Measurements from ENCODE around the gene BTK. TPM values are rescaled to one million over a fixed set of nuclear protein-coding genes. Genes with fewer than 3 reads are reported as not detected.
A peak's percentile ranks its signal among the peaks of the same experiment; 100 is the strongest.

Gene BTK
- total RNA-seq, result 1.3 TPM

DNA sequence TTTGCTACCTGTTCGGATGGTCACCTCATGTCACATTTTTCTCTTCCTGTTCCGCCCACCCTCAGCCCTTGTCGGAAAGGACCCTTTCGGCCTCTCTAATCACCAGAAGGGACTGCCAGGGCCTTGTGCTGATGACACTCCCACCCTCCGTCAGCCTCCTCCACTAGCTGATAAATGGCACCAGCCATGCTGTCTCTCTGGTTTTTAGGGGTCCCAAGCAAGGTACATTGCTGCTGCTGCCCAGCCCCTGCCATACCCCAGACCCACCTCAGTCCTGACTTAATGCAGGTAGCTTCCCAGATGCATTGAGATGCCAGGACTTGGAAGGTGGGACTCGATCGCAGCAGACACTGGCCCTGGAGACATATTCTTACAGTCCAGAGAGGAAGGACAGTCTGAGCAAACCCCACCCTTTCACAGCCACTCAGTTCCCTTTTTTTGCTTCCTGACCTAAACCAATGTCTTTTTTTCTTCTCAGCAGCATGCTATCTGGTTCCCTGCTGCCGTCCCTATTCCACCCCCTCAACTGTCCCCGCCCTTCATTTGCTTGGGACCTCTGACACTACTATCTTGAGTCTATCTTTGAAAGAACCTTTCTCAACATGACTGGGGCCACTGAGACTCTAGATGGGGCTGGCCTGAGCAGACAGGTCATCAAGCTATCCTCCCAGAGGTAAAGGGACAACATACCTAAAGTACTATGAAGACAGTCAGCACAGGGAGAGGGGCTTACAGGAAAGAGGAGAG is at the start of gene BTK:
Gene BTK (minus strand): TSS at position 397 of the 747 bp plus-strand sequence. CDS start 10,907 bp downstream, outside the sequence.
- DNase-seq (ENCODE audit: low spot score) (no peak), ATAC-seq (no peak)

DNA sequence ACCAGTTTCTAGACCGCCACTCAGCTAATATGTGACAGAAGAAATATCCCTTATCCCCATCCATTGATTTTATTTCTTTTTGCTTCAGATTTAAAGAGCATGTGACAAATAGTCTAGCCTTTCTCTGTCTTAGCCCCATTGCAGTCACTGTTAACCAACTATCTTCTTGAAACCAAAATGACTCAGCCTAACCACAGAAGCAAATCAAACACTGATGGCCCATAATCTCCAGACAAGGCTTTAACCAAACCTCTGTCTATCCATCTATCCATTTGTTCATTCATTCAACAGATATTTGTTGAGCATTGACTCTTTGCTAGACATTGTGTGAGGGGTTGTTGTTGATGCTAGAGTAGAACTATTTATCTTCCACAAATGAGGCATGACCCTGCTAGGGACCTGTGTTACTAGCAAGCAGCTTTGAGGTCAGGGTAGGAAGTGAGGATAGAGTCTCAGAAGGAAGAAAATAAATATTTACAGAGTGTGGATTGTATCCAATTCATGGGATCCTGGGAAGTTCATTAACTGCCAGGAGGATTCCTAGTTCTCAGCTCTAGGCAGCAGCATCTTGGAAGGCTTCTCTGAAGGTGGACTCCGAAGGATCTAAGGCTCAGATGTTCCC is 44.6 kb upstream of the BTK start:
- ATAC-seq, result no peak

DNA sequence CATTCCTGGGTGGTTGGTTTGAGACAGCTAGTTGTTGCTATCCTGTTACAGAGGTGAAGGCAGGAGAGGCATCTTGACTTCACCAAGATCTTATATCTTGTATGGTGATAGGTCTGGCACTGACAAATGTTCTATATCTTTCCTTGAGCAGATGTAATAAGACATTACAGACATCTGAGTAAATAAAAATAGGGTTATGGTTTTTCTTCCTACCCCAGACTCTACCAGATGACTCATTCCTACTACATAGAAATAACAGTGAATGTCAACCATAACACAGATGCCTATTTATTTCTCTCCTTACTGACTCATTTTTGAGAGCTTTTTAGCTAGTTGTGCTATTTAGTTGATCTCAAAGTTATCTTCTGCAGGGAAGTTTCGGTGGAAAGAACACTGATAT is 43.9 kb upstream of the BTK start:
- no peak for DNase-seq (ENCODE audit: low spot score)

More for the DNA sequence above, 44.6 kb upstream of the BTK start:
- DNase-seq (ENCODE audit: low spot score), result no peak

GRCh38 chrX:101427954-101428353 is 42.0 kb upstream of the BTK start:
- DNase-seq (ENCODE audit: low spot score), result no peak
- ATAC-seq, result no peak

More for the DNA sequence above, 43.9 kb upstream of the BTK start:
- no peak for ATAC-seq

GRCh38 chrX:101419489-101419888 is 33.5 kb upstream of the BTK start:
- ATAC-seq (no peak), DNase-seq (ENCODE audit: low spot score) (no peak)

DNA sequence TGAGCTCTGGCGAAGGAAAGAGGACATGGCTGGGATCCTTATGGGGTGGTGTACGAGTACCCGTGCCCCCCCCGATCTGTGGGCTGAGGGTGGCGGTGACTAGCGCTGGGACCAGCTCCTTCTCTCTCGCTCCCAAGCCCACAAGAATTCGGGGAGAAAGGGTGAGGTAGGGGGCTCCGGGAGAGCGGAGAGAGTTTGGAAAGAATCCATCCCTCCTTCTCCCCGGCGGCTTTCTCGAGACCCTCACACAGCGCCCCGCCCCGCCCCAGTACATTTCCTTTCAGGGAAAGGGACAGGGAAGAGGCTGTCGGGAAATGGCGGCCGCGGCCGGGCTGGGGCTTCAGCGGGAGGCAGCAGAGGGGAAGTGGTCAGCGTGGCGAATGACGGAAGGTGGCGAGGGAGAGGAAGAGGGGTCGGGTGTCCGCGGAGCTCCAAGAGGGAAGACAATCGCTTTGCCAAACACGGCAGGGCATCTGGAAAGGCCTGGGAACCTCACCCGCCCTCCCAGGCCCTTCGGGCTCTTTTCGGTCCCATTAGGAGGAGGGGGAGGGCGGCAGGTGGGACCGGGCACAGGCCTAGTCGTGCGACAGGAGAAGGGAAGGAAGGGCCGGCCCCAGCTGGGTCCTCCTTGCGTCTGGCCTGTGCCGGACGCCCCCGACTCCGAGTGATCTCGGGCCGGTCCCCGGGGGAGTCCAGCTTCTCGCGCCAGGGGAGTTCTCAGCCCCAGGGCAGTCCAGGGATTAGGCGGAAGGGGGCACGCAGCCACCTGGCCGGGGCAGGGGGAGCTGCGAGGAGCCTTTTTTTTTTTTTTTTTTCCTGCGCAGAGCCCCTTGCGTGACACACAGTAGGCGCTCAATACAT is 32.2 kb upstream of the BTK start:
- DNase-seq (ENCODE audit: low spot score) (peak; percentile 62), ATAC-seq (peak; percentile 81)

DNA sequence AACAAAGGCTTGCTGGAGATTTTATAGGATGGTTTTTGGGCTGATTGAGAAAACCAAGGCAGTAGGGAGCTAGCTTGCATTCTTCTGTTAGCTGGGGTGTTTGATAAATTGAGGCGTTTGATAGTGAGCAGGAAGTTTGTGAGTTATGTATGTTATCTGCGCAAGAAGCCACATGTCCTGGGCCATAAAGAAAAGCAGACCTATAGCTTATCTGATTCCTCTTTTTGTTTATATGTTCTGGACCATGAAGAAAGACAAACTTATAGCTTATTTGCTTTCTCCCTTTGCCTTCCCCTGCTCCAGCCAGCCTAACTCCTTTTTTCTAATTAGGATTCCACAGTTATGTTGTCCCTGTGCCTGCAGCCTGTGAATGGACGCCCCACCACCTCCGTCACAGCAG is 31.2 kb upstream of the BTK start:
- ATAC-seq (no peak), DNase-seq (ENCODE audit: low spot score) (no peak)

- ATAC-seq, result no peak
- DNase-seq (ENCODE audit: low spot score), result no peak
These were observed 30.7 kb upstream of the BTK start for GRCh38 chrX:101416691-101417090.

DNA sequence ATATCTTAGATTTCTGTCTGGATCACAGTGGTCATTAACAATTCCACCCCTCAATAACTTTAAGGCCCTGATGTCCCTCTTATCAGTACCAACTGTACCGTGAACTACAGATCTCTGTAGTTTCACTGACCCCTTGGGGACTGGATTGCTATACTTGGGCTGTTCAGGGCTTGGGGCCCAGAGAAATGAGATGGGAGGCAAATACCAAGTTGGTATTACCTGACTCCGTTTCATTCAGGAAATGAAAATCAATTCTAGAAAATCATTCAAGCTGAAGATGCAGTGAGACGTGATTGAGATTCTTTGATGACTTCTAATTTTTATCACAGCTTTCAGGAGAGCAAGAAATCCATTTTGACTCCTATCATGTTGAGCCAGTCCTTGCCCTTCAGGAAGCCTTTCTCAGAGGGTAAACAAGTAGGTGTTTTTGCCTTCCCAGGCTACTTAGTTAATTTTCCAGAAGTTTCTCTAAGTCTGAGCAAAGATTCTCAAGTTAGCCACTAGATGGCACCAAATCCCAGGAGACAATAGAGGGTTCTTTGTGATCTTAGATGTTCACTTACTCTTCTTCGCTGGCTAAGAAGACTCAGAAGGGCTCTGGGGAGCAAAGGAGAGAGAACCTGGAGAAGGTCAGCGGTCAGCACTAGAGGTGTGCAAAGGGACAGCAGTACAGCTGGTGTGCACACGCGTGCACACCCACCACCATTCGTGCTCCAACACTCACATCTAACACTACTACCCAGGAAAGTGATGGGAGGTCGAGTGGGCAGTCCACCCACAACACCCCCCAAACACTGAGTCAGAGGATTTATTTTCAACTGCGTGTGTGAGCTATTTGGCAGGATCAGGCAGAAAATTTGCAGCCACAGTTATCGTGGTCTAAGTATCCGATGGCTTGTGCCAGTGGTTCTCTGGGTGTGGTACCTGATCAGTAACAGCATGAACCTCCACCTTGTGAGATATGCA is 29.5 kb upstream of the BTK start:
- ATAC-seq (peak; percentile 74), DNase-seq (ENCODE audit: low spot score) (no peak)

GRCh38 chrX:101411984-101412383 is 26.0 kb upstream of the BTK start:
- ATAC-seq, result no peak
- DNase-seq (ENCODE audit: low spot score), result no peak

GRCh38 chrX:101410461-101410860 is 24.5 kb upstream of the BTK start:
- no peak for ATAC-seq
- DNase-seq (ENCODE audit: low spot score), result no peak

DNA sequence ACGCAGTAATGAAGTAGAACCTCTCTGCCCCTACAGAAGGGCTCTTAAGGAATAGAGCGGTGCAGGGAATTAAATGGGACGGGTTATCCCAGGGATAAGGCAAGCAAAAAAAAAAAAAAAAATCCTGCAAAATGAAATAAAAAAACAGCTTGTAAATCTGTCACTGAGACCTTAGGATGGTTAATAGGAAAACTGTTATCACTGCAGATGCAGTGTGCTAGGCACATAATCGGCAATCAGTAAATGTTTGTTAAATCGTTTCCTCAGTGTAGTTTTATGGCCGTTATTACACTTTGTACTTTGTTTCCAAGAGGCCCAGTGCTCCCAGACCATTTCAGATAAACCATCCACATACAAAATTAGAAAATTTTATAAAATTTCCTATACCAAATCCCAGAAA is 23.1 kb upstream of the BTK start:
- ATAC-seq (no peak), DNase-seq (ENCODE audit: low spot score) (no peak)

DNA sequence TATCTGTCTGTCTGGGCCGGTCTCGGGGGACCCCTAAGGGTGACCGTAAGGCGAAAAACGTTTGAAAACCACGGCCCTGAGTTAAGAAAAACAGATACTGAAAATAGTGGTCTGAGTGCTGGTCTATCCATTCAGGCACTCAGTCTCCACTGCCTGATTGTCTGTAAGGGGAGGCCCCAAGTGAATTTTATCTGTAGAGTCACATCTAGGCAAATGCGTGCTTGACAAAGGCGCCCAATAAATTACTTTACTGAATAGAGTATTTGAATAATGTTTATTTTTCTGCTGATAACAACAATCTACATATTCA is 22.5 kb upstream of the BTK start:
- ATAC-seq (peak; percentile 26), DNase-seq (ENCODE audit: low spot score) (no peak)

DNA sequence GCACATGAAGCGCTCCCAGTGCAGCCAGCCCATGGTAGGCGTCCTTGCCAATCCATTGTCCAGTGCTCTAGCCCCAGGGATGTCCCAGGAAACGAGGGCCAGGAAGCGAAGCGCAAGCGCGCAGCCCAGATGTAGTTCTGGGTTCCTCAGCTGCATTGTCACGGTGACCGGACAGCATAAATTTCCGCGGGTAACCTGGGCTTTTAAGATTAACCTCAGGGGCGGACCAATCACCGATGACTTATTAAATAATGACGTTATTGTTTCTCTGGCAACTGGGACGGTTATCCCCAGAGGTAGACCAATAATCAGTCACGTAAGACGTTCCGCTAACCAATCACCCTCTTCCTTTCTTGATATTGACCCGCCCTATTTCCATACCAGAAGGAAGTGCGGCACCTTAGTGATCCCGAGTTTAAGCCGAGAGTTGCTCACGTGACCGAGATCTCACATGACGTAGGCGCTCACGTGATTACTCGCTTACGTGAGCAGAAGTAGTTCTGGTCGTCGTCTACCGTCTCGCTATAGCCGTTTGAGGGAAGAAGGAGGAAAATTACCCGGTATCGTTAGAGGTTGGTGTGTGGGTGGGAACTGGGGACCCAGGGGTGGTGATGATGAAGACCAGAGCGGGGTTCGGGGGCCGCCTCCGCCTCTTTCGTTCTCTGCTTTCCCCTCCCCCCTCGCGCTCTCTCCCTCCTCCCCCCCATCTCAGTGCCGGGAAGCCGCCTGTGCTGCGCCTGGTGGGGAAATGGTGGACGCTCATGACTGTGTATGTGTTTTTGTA is 21.9 kb upstream of the BTK start, which contains the start of the genes GLA and HNRNPH2:
Gene GLA (minus strand): TSS at position 178 of the 784 bp plus-strand sequence. CDS start 22 bp downstream, at position 156.
Gene HNRNPH2 (plus strand): TSS at position 475 of the 784 bp plus-strand sequence. CDS start 3,767 bp downstream, outside the sequence.
- ATAC-seq, result peak; percentile 90
- DNase-seq (ENCODE audit: low spot score), result peak; percentile 91

DNA sequence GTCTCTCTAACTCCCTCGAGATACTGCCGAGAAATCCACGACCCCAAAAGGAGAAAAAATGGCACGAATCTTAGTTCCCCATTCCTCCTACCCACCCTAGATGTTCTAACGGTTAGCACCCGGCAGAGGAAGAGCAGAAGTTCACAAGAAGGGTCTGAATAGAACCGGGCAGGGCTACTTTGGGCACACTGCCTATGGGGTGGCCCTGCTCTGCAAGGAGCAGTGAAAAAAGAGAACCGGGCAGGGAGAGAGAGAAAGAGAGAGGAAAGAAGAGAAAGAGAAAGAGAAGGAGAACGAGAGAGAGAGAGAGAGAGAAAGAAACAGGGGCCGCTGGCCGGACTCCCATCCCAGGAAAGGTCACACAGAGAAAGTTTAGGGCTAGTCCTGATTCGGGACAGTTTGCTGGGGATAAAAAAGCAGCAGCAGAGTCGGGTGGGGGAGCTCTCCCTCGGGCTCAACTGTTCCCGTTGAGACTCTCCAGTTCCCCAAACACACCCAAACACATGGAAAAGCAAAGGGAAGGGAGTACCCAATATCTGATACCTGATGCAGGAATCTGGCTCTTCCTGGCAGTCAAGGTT is 21.3 kb upstream of the BTK start:
- ATAC-seq (peak; percentile 14), DNase-seq (ENCODE audit: low spot score) (no peak)

- no peak for DNase-seq (ENCODE audit: low spot score)
- ATAC-seq, result no peak
These were observed 13.8 kb upstream of the BTK start for GRCh38 chrX:101399825-101400224.

- ATAC-seq, result no peak
- no peak for DNase-seq (ENCODE audit: low spot score)
These were observed 12.7 kb upstream of the BTK start for GRCh38 chrX:101398694-101399093.

GRCh38 chrX:101397779-101398178 is 11.8 kb upstream of the BTK start:
- ATAC-seq, result no peak
- DNase-seq (ENCODE audit: low spot score), result no peak

DNA sequence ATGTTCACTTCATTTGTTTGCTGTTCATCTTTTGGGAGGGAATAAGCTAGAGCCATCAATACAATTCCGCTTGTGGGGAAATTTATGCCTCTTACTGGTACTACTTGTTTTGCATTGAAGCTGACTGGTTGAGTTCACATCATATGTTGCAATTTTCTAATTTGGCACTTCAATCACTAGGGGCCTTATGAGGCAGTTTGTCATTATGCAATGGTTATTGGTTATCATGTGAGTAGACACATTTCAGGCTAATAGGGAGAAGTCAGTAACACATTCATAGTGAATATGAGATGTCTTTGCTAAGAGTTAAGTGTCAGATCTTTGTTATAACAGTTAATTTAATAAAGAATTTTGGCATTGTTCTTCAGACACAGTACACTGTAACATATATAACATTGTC is 9.8 kb upstream of the BTK start:
- DNase-seq (ENCODE audit: low spot score) (no peak), ATAC-seq (no peak)

All from left lobe of liver (tissue), 2 donors.